ENCODE results near the gene BAIAP3.
"Not testable (repeated sequence)": the region's sequence is repeated elsewhere in the genome, so short reads cannot be mapped to it uniquely, and the experiment has no call there.

Gene BAIAP3

DNA sequence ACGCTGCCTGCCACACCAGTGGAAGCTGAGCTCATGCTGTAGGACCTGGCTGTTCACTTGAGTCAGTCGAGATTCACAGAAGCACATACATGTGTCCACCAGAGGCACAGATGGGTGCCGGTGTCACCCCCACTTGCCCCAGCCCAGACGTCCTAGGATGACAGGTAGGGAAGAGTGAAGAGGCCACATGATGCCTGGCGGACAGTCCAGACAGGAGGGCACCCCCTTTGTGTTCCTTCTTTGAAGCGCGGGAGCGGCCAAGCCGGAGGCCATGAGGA, 15.2 kb upstream of the BAIAP3 start:
- no peak for DNase-seq (ENCODE audit: low read depth in 2 of 2)

DNA sequence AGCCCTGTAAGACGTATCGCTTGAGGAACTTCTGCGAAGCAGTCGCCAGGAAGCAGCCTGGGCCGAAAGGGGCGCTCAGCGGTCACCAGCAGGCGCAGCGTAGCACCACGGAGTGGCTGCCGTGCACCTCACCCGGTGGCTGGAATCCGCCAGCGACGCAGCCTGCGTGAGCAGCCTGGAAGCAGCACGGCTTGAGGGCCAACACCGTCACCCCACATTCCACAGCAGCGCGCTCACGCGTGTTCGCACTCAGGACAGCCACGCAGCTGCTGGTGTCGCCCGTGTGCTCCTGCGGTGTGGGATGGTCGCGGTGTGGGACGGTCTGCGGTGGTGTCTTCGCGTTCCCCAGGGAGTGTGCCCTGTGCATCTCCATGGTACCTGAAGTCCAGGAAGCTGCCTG, 14.4 kb upstream of the BAIAP3 start:
- no peak for DNase-seq (ENCODE audit: low read depth in 2 of 2)

- no peak for DNase-seq (ENCODE audit: low read depth in 2 of 2)
Measured at GRCh38 chr16:1320097-1320496, 13.3 kb upstream of the BAIAP3 start.

- no peak for DNase-seq (ENCODE audit: low read depth in 2 of 2)
Measured at GRCh38 chr16:1320658-1321240, 12.7 kb upstream of the BAIAP3 start.

DNA sequence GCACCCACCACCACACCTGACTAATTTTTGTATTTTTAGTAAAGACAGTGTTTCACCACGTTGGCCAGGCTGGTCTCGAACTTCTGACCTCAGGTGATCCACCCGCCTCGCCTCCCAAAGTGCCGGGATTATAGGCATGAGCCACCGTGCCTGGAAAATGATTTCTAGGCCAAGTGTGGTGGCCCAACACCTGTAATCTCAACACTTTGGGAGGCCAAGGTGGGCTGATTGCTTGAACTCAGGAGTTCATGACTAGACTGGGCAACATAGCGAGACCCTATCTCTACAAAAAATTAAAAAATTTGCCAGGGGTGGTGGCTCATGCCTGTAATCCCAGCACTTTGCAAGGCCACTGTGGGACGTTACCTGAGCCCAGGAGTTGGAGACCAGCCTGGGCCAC, 11.0 kb upstream of the BAIAP3 start:
- no peak for DNase-seq (ENCODE audit: low read depth in 2 of 2)

- no peak for DNase-seq (ENCODE audit: low read depth in 2 of 2)
Measured at GRCh38 chr16:1323296-1324239, 9.9 kb upstream of the BAIAP3 start.

DNA sequence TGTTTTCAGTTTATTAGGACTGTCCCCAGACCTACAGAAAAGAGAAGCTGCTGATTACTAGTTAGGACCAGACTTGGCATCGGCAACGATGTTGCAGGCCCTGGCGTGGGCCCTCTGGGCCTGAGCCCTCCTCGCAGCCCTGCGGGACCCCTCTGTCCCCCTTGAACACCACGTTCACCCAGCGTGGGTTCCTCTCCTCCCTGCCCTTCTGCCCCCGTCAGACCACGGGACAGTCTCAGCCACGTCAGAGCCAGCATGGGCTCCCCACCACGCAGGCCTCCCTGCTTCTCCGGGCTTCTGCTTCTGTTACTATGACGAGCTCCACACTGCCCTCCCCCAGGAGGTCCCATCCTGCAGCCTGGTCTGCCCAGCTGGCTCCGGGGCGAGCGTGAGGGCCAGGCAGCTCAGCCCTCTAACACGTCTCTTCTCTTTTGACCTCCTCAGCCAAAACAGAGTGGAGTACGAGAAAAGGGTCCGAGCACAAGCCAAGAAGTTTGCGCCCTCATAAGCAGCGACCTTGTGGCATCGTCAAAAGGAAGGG, 9.1 kb upstream of the BAIAP3 start:
- DNase-seq (ENCODE audit: low read depth in 2 of 2), result no peak

GRCh38 chr16:1325261-1325660, 8.2 kb upstream of the BAIAP3 start:
- no peak for DNase-seq (ENCODE audit: low read depth in 2 of 2)

GRCh38 chr16:1325673-1326371, 7.6 kb upstream of the BAIAP3 start:
- DNase-seq (ENCODE audit: low read depth in 2 of 2), result no peak

DNA sequence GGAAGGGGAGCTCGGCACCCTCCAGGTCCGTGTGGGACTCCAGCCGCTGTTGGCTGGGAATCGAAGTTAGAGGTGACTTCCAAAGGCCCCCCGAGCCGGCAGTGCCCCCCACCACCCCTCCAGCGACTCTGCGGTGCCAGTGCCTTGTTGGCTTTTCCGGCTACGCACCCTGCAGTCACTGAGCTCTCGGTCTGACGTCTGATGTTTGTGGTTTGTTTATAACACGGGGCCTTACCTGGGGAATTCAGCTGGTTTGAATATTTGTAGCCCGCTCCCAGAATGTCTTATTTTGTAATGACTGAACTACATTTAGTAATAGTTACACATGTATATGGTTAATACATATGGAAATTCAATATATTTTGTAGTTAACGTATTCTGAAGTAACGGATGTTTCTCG, 7.1 kb upstream of the BAIAP3 start:
- DNase-seq (ENCODE audit: low read depth in 2 of 2), result no peak

- DNase-seq (ENCODE audit: low read depth in 2 of 2), result no peak
Measured at GRCh38 chr16:1326946-1327618, 6.4 kb upstream of the BAIAP3 start.

DNA sequence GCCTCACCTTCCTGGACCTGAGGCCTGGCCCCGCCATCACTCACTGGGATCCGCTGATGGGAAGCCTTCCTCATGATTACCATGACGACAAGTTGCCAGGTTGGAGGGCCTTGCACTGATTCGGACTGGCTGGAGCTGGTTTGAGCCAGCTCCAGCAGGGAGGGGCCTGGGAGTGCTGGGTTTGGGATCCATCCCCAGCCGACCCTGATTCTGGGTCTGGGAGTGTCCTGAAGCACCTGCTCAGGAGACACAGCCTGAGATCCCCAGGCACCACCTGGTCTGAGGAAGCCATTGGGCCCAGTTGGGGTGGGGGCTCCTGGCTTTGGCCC, 5.9 kb upstream of the BAIAP3 start:
- DNase-seq (ENCODE audit: low read depth in 2 of 2), result no peak

DNA sequence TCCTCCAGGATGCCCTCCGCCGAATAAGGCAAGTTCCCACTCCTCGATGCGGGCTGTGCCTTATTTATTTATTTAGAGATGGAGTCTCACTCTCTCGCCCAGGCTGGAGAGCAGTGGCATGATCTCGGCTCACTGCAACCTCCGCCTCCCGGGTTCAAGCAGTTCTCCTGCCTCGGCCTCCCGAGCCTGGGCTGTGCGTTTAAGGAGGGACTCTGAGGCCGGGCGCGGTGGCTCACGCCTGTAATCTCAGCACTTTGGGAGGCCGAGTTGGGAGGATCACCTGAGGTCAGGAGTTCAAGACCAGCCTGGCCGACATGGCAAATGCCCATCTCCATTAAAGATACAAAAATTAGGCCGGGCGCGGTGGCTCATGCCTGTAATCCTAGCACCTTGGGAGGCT, 5.3 kb upstream of the BAIAP3 start:
- DNase-seq (ENCODE audit: low read depth in 2 of 2), result not testable (repeated sequence)

- not testable (repeated sequence) for DNase-seq (ENCODE audit: low read depth in 2 of 2)
Measured at GRCh38 chr16:1328961-1329360, 4.5 kb upstream of the BAIAP3 start.

GRCh38 chr16:1330260-1330914, 3.1 kb upstream of the BAIAP3 start:
- no peak for DNase-seq (ENCODE audit: low read depth in 2 of 2)

DNA sequence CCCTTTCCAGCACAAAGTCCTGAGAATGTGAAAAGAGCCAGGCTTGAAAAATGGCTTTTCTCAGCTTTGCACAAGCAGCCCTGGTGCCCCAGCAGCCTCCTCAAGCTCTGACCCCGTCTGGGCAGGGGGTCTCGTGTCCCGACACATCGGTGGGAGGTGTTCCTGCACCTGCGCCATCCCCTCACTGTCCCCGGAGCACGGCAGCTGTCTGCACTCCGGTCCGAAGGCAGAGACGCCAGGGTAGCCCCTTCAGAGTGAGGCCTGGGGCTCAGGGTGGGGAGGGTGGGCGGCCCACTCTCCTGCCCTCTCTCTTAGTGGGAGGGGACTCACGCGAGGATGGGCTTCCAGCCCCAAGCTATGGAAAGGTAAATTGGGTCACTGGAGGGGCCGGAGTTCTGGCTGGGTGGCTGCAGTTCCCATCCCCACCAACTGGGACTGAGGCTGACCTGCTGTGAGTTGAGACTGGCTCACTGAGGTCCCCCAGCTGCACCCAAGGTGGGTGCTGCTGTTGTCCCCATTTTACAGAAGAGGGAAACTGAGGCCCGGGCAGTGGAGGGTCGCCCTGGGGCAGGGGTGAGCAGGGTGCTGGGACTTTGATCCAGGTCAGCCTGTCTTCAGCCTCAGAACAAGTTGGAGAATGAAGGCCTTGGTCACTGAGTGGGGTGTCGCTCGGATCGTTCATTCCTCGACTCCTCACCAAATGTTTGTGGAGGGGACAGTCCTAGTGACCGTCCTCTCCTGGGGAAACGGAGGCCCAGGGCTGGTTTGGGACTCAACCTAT, 2.3 kb upstream of the BAIAP3 start:
- DNase-seq (ENCODE audit: low read depth in 2 of 2), result no peak

DNA sequence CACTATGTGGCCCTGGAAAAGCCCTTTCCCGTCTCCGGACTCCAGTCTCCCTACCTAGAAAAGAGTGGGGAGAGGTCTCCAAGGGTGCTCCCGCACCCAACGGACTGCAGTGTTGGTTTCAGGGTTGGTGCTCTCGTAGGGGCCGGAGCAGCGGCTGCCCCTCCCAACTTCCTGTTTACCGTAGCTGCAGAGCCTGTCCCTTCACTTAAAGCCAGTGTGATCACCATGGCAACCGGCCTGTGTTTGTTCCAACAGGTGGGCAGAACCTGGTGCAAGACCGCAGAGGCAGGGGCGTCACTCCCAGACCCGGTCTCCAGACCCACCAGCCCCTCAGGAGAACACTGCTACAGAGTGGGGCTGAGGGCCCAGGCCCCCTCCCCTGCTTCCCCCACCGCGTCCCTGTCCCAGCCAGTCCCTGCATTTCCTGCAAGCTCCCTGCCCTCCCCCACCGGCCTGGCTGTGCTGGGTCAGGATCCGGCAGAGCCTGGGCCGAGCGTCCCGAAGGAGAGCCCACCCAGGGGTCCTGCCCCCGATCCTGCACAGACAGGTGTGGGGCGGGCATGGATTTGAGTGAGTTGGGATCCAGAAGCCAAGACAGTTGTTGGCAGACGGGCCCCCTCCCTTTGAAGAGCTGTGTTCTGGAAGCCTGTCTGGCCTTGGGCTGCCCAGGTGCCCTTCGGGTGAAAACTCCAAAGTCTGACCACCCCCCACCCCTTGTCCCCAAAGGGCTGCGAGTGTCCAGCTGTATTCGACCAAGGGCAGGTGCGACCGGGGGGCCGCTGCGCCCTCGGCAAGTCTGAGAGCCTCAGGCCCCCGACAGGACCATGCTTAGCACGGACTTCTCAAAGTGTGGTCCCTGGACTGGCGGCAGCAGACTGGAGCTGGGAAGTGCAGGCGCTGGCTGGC, 1.5 kb upstream of the BAIAP3 start:
- peak in 1 of 2 donors; percentile 27 for DNase-seq (ENCODE audit: low read depth in 2 of 2)

DNA sequence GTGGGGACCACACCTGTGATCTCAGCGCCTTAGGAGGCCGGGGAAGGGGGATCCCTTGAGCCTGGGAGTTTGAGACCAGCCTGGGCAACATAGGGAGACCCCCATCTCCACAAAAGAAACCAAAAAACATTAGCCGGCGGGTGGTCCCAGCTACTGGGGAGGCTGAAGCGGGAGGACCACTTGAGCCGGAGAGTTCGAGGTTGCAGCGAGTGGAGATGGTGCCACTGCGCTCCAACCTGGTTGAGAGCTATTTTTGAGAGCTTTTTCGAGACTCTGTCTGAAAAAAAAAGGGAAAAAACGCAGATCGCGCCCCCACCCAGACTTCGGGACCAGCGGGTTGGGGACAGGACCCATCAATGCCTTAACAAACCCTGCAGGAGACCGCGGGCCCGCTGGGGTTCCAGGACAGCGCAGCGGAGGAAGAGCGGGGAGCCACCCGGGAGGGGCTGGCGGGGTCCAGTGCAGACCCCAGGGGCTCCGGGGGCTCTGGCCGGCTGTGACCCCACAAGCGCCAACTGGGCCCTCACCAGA, 762 bp upstream of the BAIAP3 start:
- DNase-seq (ENCODE audit: low read depth in 2 of 2), result no peak

- DNase-seq (ENCODE audit: low read depth in 2 of 2), result no peak
Measured at GRCh38 chr16:1333854-1334700, 632 bp downstream of the BAIAP3 start.
